ENCODE data around the gene TPSB2. TPM values are rescaled to one million over a fixed set of nuclear protein-coding genes. Genes with fewer than 3 reads are reported as not detected.
"Not testable (repeated sequence)": the region's sequence is repeated elsewhere in the genome, so short reads cannot be mapped to it uniquely, and the experiment has no call there.

Gene TPSB2
- total and polyA plus RNA-seq, 4 donors: 0.46 to 154 (median 52.2) TPM

GRCh38 chr16:1271380-1271723, 41.4 kb upstream of the TPSB2 start:
- peaks cover 0 to 11% (median 4%) of the 10 kb centered on the region in 5 donors for H3K4me1 ChIP-seq (ENCODE audit: control insufficient read depth in 5 of 5, insufficient read depth in 5 of 5, low read length in 5 of 5)
- TF ChIP-seq CTCF (IDR thresholded peaks at IDR 0.05; ENCODE audit: control extremely low read depth, extremely low read depth): no peak
- no peaks in the 10 kb centered on the region for H3K36me3 ChIP-seq (ENCODE audit: control insufficient read depth in 4 of 4, insufficient read depth in 4 of 4, low read length in 4 of 4)
- H3K27me3 ChIP-seq (ENCODE audit: control insufficient read depth in 3 of 3, insufficient read depth in 3 of 3, low read length in 2 of 3): no peaks in the 10 kb centered on the region
- WGBS, 2 donors: 78 to 84% methylated on average over 12 of the region's 12 CpGs
- no peak overlapping the region for H3K9ac ChIP-seq (ENCODE audit: insufficient read depth in 1 of 2, low read length in 2 of 2)
- DNase-seq (peak in 1 of 3 donors; percentile 51), ATAC-seq (ENCODE audit: insufficient read depth, low FRiP score) (no peak)
- H3K27ac ChIP-seq (ENCODE audit: low read depth in 1 of 2, low read length in 1 of 2): no peak overlapping the region
- H3K9me3 ChIP-seq (ENCODE audit: control insufficient read depth in 4 of 4, insufficient read depth in 3 of 4, low read length in 3 of 4): peaks cover 0 to 6% (median 0%) of the 10 kb centered on the region in 4 donors
- H3K4me3 ChIP-seq: no peak overlapping the region

GRCh38 chr16:1269418-1269817, 39.4 kb upstream of the TPSB2 start:
- not testable (repeated sequence) for H3K4me3 ChIP-seq; H3K9ac ChIP-seq (ENCODE audit: insufficient read depth in 1 of 2, low read length in 2 of 2); H3K27me3 ChIP-seq (ENCODE audit: control insufficient read depth in 3 of 3, insufficient read depth in 3 of 3, low read length in 2 of 3); H3K27ac ChIP-seq (ENCODE audit: low read depth in 1 of 2, low read length in 1 of 2); ATAC-seq (ENCODE audit: insufficient read depth, low FRiP score); H3K36me3 ChIP-seq (ENCODE audit: control insufficient read depth in 4 of 4, insufficient read depth in 4 of 4, low read length in 4 of 4); DNase-seq
- H3K4me1 ChIP-seq (ENCODE audit: control insufficient read depth in 5 of 5, insufficient read depth in 5 of 5, low read length in 5 of 5): peaks cover 0 to 11% (median 6%) of the 10 kb centered on the region in 5 donors
- peaks cover 0 to 12% (median 0%) of the 10 kb centered on the region in 4 donors for H3K9me3 ChIP-seq (ENCODE audit: control insufficient read depth in 4 of 4, insufficient read depth in 3 of 4, low read length in 3 of 4)
- WGBS, 2 donors: 94 to 95% methylated on average over 7 of the region's 7 CpGs

GRCh38 chr16:1265826-1266225, 35.8 kb upstream of the TPSB2 start:
- Histone ChIP-seq H3K9me3 (ENCODE audit: control insufficient read depth in 4 of 4, insufficient read depth in 3 of 4, low read length in 3 of 4) (peaks cover 0 to 10% (median 0%) of the 10 kb centered on the region in 4 donors), H3K27ac (ENCODE audit: low read depth in 1 of 2, low read length in 1 of 2) (no peak overlapping the region), H3K36me3 (ENCODE audit: control insufficient read depth in 4 of 4, insufficient read depth in 4 of 4, low read length in 4 of 4) (no peaks in the 10 kb centered on the region), H3K27me3 (ENCODE audit: control insufficient read depth in 3 of 3, insufficient read depth in 3 of 3, low read length in 2 of 3) (peaks cover 0 to 17% (median 7%) of the 10 kb centered on the region in 3 donors), H3K4me1 (ENCODE audit: control insufficient read depth in 5 of 5, insufficient read depth in 5 of 5, low read length in 5 of 5) (peaks cover 0 to 7% (median 0%) of the 10 kb centered on the region in 5 donors), H3K4me3 (no peak overlapping the region), H3K9ac (ENCODE audit: insufficient read depth in 1 of 2, low read length in 2 of 2) (no peak overlapping the region)
- no peak for TF ChIP-seq CTCF (IDR thresholded peaks at IDR 0.05; ENCODE audit: control extremely low read depth, extremely low read depth)
- ATAC-seq (ENCODE audit: insufficient read depth, low FRiP score) (no peak), DNase-seq (no peak)
- WGBS, 2 donors: 86 to 92% methylated on average over 18 to 19 of the region's 19 CpGs

GRCh38 chr16:1265090-1265630, 35.2 kb upstream of the TPSB2 start:
- Histone ChIP-seq H3K36me3 (ENCODE audit: control insufficient read depth in 4 of 4, insufficient read depth in 4 of 4, low read length in 4 of 4) (no peaks in the 10 kb centered on the region), H3K27me3 (ENCODE audit: control insufficient read depth in 3 of 3, insufficient read depth in 3 of 3, low read length in 2 of 3) (peaks cover 2 to 24% (median 13%) of the 10 kb centered on the region in 3 donors), H3K27ac (ENCODE audit: low read depth in 1 of 2, low read length in 1 of 2) (no peak overlapping the region), H3K4me3 (no peak overlapping the region), H3K4me1 (ENCODE audit: control insufficient read depth in 5 of 5, insufficient read depth in 5 of 5, low read length in 5 of 5) (peaks cover 0 to 7% (median 0%) of the 10 kb centered on the region in 5 donors), H3K9ac (ENCODE audit: insufficient read depth in 1 of 2, low read length in 2 of 2) (no peak overlapping the region), H3K9me3 (ENCODE audit: control insufficient read depth in 4 of 4, insufficient read depth in 3 of 4, low read length in 3 of 4) (peaks cover 0 to 10% (median 0%) of the 10 kb centered on the region in 4 donors)
- TF ChIP-seq CTCF (IDR thresholded peaks at IDR 0.05; ENCODE audit: control extremely low read depth, extremely low read depth): no peak
- WGBS, 2 donors: 83 to 89% methylated on average over 13 of the region's 13 CpGs
- no peak for DNase-seq
- no peak for ATAC-seq (ENCODE audit: insufficient read depth, low FRiP score)

Measured in lung (tissue), 12 donors.